WTC11 (cell line): ENCODE results near the gene MTRF1. TPM values are rescaled to one million over a fixed set of nuclear protein-coding genes. Genes with fewer than 3 reads are reported as not detected.

ENCODE experiments used
- ATF1 ChIP-seq: sonication (generic); formaldehyde crosslinking; IDR thresholded peaks from 2 replicates; pipeline ENCODE4 v1.8.1; 2023; ENCODE audit warnings: mild to moderate bottlenecking, moderate library complexity, missing genetic modification reagents
- CDX4 ChIP-seq: fragments of 250-450 bp; sonication (Bioruptor Pico); IDR thresholded peaks from 2 replicates; pipeline ENCODE4 v1.9.0; 2021; ENCODE audit warnings: moderate library complexity, mild to moderate bottlenecking, inconsistent platforms, borderline replicate concordance
- CREM ChIP-seq: sonication (generic); formaldehyde crosslinking; IDR thresholded peaks from 2 replicates; pipeline ENCODE4 v1.8.1; 2022; ENCODE audit warnings: mild to moderate bottlenecking, missing genetic modification reagents, moderate library complexity
- E2F1 ChIP-seq: sonication (generic); formaldehyde crosslinking; IDR thresholded peaks from 2 replicates; pipeline ENCODE4 v1.8.0; 2022; ENCODE audit warnings: mild to moderate bottlenecking, missing genetic modification reagents
- E2F4 ChIP-seq: sonication (generic); formaldehyde crosslinking; IDR thresholded peaks from 2 replicates; pipeline ENCODE4 v1.8.1; 2022; ENCODE audit warnings: low read depth, mild to moderate bottlenecking, moderate library complexity, missing genetic modification reagents, borderline replicate concordance
- FOXK1 ChIP-seq: sonication (generic); formaldehyde crosslinking; IDR thresholded peaks from 2 replicates; pipeline ENCODE4 v1.8.0; 2022; ENCODE audit warnings: mild to moderate bottlenecking, moderate library complexity, missing genetic modification reagents
- HMGXB4 ChIP-seq: sonication (generic); formaldehyde crosslinking; IDR thresholded peaks from 2 replicates; pipeline ENCODE4 v1.8.1; 2023; ENCODE audit warnings: mild to moderate bottlenecking, moderate library complexity, missing genetic modification reagents
- IRF1 ChIP-seq: sonication (generic); formaldehyde crosslinking; IDR thresholded peaks from 2 replicates; pipeline ENCODE4 v1.8.0; 2023; ENCODE audit warnings: missing genetic modification reagents
- JUN ChIP-seq: sonication (generic); formaldehyde crosslinking; IDR thresholded peaks from 2 replicates; pipeline ENCODE4 v1.8.0; 2023; ENCODE audit warnings: mild to moderate bottlenecking, missing genetic modification reagents
- MLX ChIP-seq: sonication (generic); formaldehyde crosslinking; IDR thresholded peaks from 2 replicates; pipeline ENCODE4 v1.8.1; 2023; ENCODE audit warnings: mild to moderate bottlenecking, missing genetic modification reagents, moderate library complexity
- NFYB ChIP-seq: sonication (generic); formaldehyde crosslinking; conservative IDR thresholded peaks from 2 replicates; pipeline ENCODE4 v1.8.0; 2022; ENCODE audit warnings: low read depth, missing genetic modification reagents
- SMAD4 ChIP-seq: sonication (generic); formaldehyde crosslinking; IDR thresholded peaks from 2 replicates; pipeline ENCODE4 v1.8.0; 2022; ENCODE audit warnings: mild to moderate bottlenecking, missing genetic modification reagents
- SP1 ChIP-seq: sonication (generic); formaldehyde crosslinking; conservative IDR thresholded peaks from 2 replicates; pipeline ENCODE4 v1.8.1; 2022; ENCODE audit warnings: missing genetic modification reagents
- STAT6 ChIP-seq: sonication (generic); formaldehyde crosslinking; conservative IDR thresholded peaks from 2 replicates; pipeline ENCODE4 v1.8.1; 2023; ENCODE audit warnings: mild to moderate bottlenecking, low read depth, missing genetic modification reagents, moderate library complexity
- USF1 ChIP-seq: sonication (generic); formaldehyde crosslinking; IDR thresholded peaks from 2 replicates; pipeline ENCODE4 v1.8.0; 2022; ENCODE audit warnings: mild to moderate bottlenecking, missing genetic modification reagents
- ZNF219 ChIP-seq: sonication (generic); formaldehyde crosslinking; IDR thresholded peaks from 2 replicates; pipeline ENCODE4 v1.8.0; 2023; ENCODE audit warnings: missing genetic modification reagents, mild to moderate bottlenecking, borderline replicate concordance
- ZNF232 ChIP-seq: sonication (generic); formaldehyde crosslinking; IDR thresholded peaks from 2 replicates; pipeline ENCODE4 v1.8.0; 2022; ENCODE audit warnings: mild to moderate bottlenecking, missing genetic modification reagents
- ZNF281 ChIP-seq: sonication (generic); formaldehyde crosslinking; IDR thresholded peaks from 2 replicates; pipeline ENCODE4 v1.8.0; 2023; ENCODE audit warnings: mild to moderate bottlenecking, missing genetic modification reagents
- ZNF317 ChIP-seq: sonication (generic); formaldehyde crosslinking; IDR thresholded peaks from 2 replicates; pipeline ENCODE4 v1.8.1; 2023; ENCODE audit warnings: low read depth, mild to moderate bottlenecking, moderate library complexity, missing genetic modification reagents, borderline replicate concordance
- ZNF396 ChIP-seq: fragments of 250-450 bp; sonication (Bioruptor Pico); IDR thresholded peaks from 2 replicates; pipeline ENCODE4 v1.8.0; 2021; ENCODE audit warnings: mild to moderate bottlenecking, moderate library complexity, borderline replicate concordance
- ZNF512 ChIP-seq: sonication (generic); formaldehyde crosslinking; IDR thresholded peaks from 2 replicates; pipeline ENCODE4 v1.8.1; 2022; ENCODE audit warnings: missing genetic modification reagents, borderline replicate concordance
- ZSCAN18 ChIP-seq: fragments of 250-450 bp; sonication (Bioruptor Pico); IDR thresholded peaks from 2 replicates; pipeline ENCODE4 v2.1.2; 2022; ENCODE audit warnings: mild to moderate bottlenecking, moderate library complexity
- total RNA-seq: library from RNA; stranded (reverse); gene quantifications from 3 replicates; pipeline ENCODE4 v1.2.3, GENCODE V29; 2021

MTRF1 gene
- total RNA-seq, 1 experiment from 2014 or later: 12.9 TPM

GRCh38 chr13:41310963-41311405, 47.6 kb upstream of the MTRF1 start, which contains the start of gene NAA16 (continued):
- TF ChIP-seq MLX (CRISPR knock-in tag) (no peak), ZNF317 (CRISPR knock-in tag) (no peak), SMAD4 (CRISPR knock-in tag) (no peak), ZNF512 (CRISPR knock-in tag) (no peak), ZNF219 (no peak), ATF1 (CRISPR knock-in tag) (no peak), E2F4 (CRISPR knock-in tag) (peak; percentile 58; the same call in 1 of the 2 replicates), IRF1 (CRISPR knock-in tag) (no peak), SP1 (peak; percentile 69), STAT6 (CRISPR knock-in tag) (no peak), ZSCAN18 (no peak), ZNF232 (peak; percentile 92; the same call in 1 of the 2 replicates), ZNF396 (CRISPR knock-in tag) (no peak), E2F1 (CRISPR knock-in tag) (no peak), FOXK1 (CRISPR knock-in tag) (peak; percentile 60; the same call in 1 of the 2 replicates), CREM (CRISPR knock-in tag) (no peak; the same call in 1 of the 2 replicates), NFYB (peak; percentile 36), JUN (CRISPR knock-in tag) (no peak), HMGXB4 (CRISPR knock-in tag) (0 out of 2 replicates have a peak, but pooled peaks have one; percentile 16), USF1 (CRISPR knock-in tag) (no peak; the same call in 1 of the 2 replicates), CDX4 (CRISPR knock-in tag) (no peak), ZNF281 (CRISPR knock-in tag) (no peak)
